IMR-90 (cell line): ENCODE measurements around the gene CLDN2. TPM values are rescaled to one million over a fixed set of nuclear protein-coding genes. Genes with fewer than 3 reads are reported as not detected.

ENCODE experiments used
- ATAC-seq: fragments of 200-7000 bp; cut with Tn5 transposase; 2 replicates; pipeline ENCODE4 v1.9.1; 2020; ENCODE audit warnings: low read depth, mild to moderate bottlenecking, moderate library complexity
- BruUV-seq: library from RNA; stranded (reverse); fragments of 400-500 nt; replicated peaks from 2 replicates; lab custom pipeline; 2021; lab: Mats Ljungman, UMichigan
- CTCF ChIA-PET: fragments of 300-600 bp; formaldehyde crosslinking; extraction: SDS; loops from one replicate; lab custom pipeline; 2021; ENCODE audit warnings: antibody characterized with exemption; lab: Yijun Ruan, JAX
- POLR2A ChIA-PET: fragments of 300-600 bp; sonication (Branson Sonifier 250); formaldehyde crosslinking; loops from one replicate; lab custom pipeline; 2022; ENCODE audit warnings: antibody characterized with exemption; ENCODE audit not compliant: unreplicated experiment; lab: Charles Lee
- DNase-seq: peaks from one replicate; pipeline ENCODE4 v3.0.0; 2013
- H2AFZ ChIP-seq: replicated peaks from 2 replicates; pipeline ENCODE3; 2013; ENCODE audit warnings: low read length, mild to moderate bottlenecking; ENCODE audit not compliant: poor library complexity
- H2AK5ac ChIP-seq: 2 replicates; pipeline ENCODE4 v1.6.1; 2013; ENCODE audit warnings: low read depth, low read length, inconsistent platforms
- H2AK9ac ChIP-seq: replicated peaks from 2 replicates; pipeline ENCODE3; 2013; ENCODE audit warnings: mild to moderate bottlenecking, low read depth, low read length, moderate library complexity; ENCODE audit not compliant: poor library complexity
- H2BK120ac ChIP-seq: 2 replicates; pipeline ENCODE4 v1.6.1; 2013; ENCODE audit warnings: low read depth, low read length, inconsistent platforms
- H2BK15ac ChIP-seq: 3 replicates; pipeline ENCODE4 v1.6.1; 2013; ENCODE audit warnings: low read depth, low read length, inconsistent platforms
- H2BK20ac ChIP-seq: 2 replicates; pipeline ENCODE4 v1.6.1; 2013; ENCODE audit warnings: low read depth, mild to moderate bottlenecking, inconsistent platforms, low read length, moderate library complexity
- H2BK5ac ChIP-seq: 2 replicates; pipeline ENCODE4 v1.6.1; 2013; ENCODE audit warnings: mild to moderate bottlenecking, low read depth, low read length, inconsistent platforms; ENCODE audit not compliant: poor library complexity, severe bottlenecking
- H3K14ac ChIP-seq: replicated peaks from 2 replicates; pipeline ENCODE4 v1.6.1; 2013; ENCODE audit warnings: low read depth, low read length, inconsistent platforms
- H3K18ac ChIP-seq: 2 replicates; pipeline ENCODE4 v1.6.1; 2013; ENCODE audit warnings: low read depth, low read length, control low read depth
- H3K23ac ChIP-seq: 2 replicates; pipeline ENCODE4 v1.6.1; 2013; ENCODE audit warnings: low read depth, low read length, inconsistent platforms
- H3K27ac ChIP-seq: 2 replicates; pipeline ENCODE4 v1.5.1; 2013; ENCODE audit warnings: mild to moderate bottlenecking, control low read depth, low read length; ENCODE audit not compliant: insufficient read depth
- H3K27me3 ChIP-seq: 2 replicates; pipeline ENCODE4 v1.6.1; 2013; ENCODE audit warnings: low read length; ENCODE audit not compliant: control insufficient read depth, insufficient read depth
- H3K36me3 ChIP-seq: 2 replicates; pipeline ENCODE4 v1.6.1; 2013; ENCODE audit warnings: low read length, mixed read lengths; ENCODE audit not compliant: control insufficient read depth, insufficient read depth
- H3K4ac ChIP-seq: 2 replicates; pipeline ENCODE4 v1.6.1; 2013; ENCODE audit warnings: low read depth, low read length, inconsistent platforms
- H3K4me1 ChIP-seq: 2 replicates; pipeline ENCODE4 v1.6.1; 2013; ENCODE audit warnings: low read length, mixed read lengths; ENCODE audit not compliant: control insufficient read depth, insufficient read depth
- H3K4me2 ChIP-seq: 2 replicates; pipeline ENCODE4 v1.6.1; 2013; ENCODE audit warnings: low read depth, mild to moderate bottlenecking, control low read depth, low read length, moderate library complexity
- H3K4me3 ChIP-seq: 2 replicates; pipeline ENCODE4 v1.5.1; 2013; ENCODE audit warnings: low read depth, mild to moderate bottlenecking, control low read depth, low read length, moderate library complexity; ENCODE audit not compliant: insufficient read depth
- H3K56ac ChIP-seq: 2 replicates; pipeline ENCODE4 v1.6.1; 2013; ENCODE audit warnings: low read length, inconsistent platforms; ENCODE audit not compliant: insufficient read depth; ENCODE audit errors: extremely low read depth
- H3K79me1 ChIP-seq, 2 experiments: 2 replicates each; pipeline ENCODE4 v1.6.1; 2013; ENCODE audit warnings: low read length in 2 of 2, inconsistent platforms in 1 of 2, low read depth in 1 of 2
- H3K9ac ChIP-seq: 2 replicates; pipeline ENCODE4 v1.6.1; 2013; ENCODE audit warnings: low read depth, low read length, control low read depth
- H3K9me1 ChIP-seq: 2 replicates; pipeline ENCODE4 v1.6.1; 2013; ENCODE audit warnings: low read length, inconsistent platforms; ENCODE audit not compliant: insufficient read depth
- H3K9me3 ChIP-seq: 2 replicates; pipeline ENCODE4 v1.6.1; 2013; ENCODE audit warnings: low read length; ENCODE audit not compliant: control insufficient read depth, insufficient read depth
- H4K20me1 ChIP-seq: 2 replicates; pipeline ENCODE4 v1.6.1; 2013; ENCODE audit warnings: low read length, inconsistent platforms; ENCODE audit not compliant: insufficient read depth
- H4K5ac ChIP-seq: 2 replicates; pipeline ENCODE4 v1.6.1; 2013; ENCODE audit warnings: mild to moderate bottlenecking, low read depth, low read length, control low read depth
- H4K8ac ChIP-seq, 2 experiments: 2 replicates each; pipeline ENCODE4 v1.6.1; 2013; ENCODE audit warnings: low read depth in 2 of 2, low read length in 2 of 2, control low read depth in 1 of 2, inconsistent platforms in 1 of 2
- H4K91ac ChIP-seq: 2 replicates; pipeline ENCODE4 v1.6.1; 2013; ENCODE audit warnings: low read depth, low read length, inconsistent platforms; ENCODE audit not compliant: insufficient read depth
- MAZ ChIP-seq: IDR thresholded peaks from 2 replicates; pipeline ENCODE4 v1.6.1; 2012; ENCODE audit warnings: low read depth, mild to moderate bottlenecking, low read length, improper control_type of control experiment, moderate library complexity, borderline replicate concordance
- WGBS, 2 experiments: methylation state at CpG; one replicate each; pipeline versions ENCODE4 v1.1.5 to v1.1.7; 2013; ENCODE audit warnings: missing lambda C conversion rate in 2 of 2; ENCODE audit not compliant: insufficient read length in 1 of 2; ENCODE audit errors: extremely low coverage in 2 of 2; 5-methylcytosine and 5-hydroxymethylcytosine counted together
- dilution Hi-C: fragments of 300-500 bp; cut with HindIII; formaldehyde crosslinking; loops from one replicate; pipeline ENCODE4 v1.14.3; 2018; ENCODE audit warnings: low sequenced_read_pairs; ENCODE audit not compliant: unreplicated experiment
- in situ Hi-C: fragments of 300-500 bp; cut with MboI; formaldehyde crosslinking; loops from 3 replicates; pipeline ENCODE4 v1.14.3; 2019; ENCODE audit warnings: low sequenced_read_pairs, inconsistent platforms, mixed read lengths
- intact Hi-C: fragments of 100-400 bp; cut with micrococcal nuclease; formaldehyde crosslinking; loops from 2 replicates; pipeline ENCODE4 v1.10.0; 2022
- polyA plus RNA-seq, 3 experiments: library from polyadenylated mRNA; depleted of rRNA; stranded (reverse); fragments of >200 nt; gene quantifications; 2 replicates each; pipeline ENCODE4 v1.2.3, GENCODE V29; 2012; ENCODE audit warnings: low replicate concordance in 1 of 3
- total RNA-seq: library from RNA; depleted of rRNA; stranded (reverse); fragments of >200 nt; gene quantifications from 2 replicates; pipeline ENCODE4 v1.2.3, GENCODE V29; 2012

The CLDN2 gene
- total and polyA plus RNA-seq, 2 of the 4 experiments (the other 2 are of a cell fraction) = 0.03 TPM; not detected in 1

DNA sequence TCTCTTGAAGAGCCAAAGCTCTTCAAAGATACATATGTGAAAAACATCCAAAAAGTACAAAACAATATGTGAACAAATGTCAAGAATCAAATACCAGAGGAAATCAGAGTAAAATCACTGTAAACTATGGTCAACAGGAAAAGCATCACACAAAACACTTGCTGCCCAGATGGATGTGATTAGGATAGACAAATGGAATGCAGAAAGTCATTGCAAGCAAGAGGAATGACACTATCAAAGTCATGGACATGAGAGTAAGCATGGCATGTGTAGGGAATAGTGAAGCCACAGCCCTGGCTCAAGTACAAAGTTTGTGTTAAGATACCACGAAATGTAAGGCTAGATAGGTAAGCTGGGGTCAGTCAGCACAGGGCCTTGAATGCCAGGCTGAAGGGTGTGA is 37.7 kb downstream of the CLDN2 start:
- BruUV-seq = no TSS peak
- H4K91ac ChIP-seq = no peak overlapping the region
- dilution Hi-C loops = no loop called here
- peaks cover 8% of the 10 kb centered on the region for H3K36me3 ChIP-seq
- DNase-seq = peak; percentile 3
- no peak overlapping the region for H2AFZ ChIP-seq
- no peak overlapping the region for H2BK15ac ChIP-seq
- no peak overlapping the region for H3K23ac ChIP-seq
- H3K18ac ChIP-seq = no peak overlapping the region
- H3K9me3 ChIP-seq = no peaks in the 10 kb centered on the region
- no peak overlapping the region for H2BK120ac ChIP-seq
- 0 out of 2 replicates have a peak, but pooled peaks cover 3% of the 10 kb centered on the region for H3K27me3 ChIP-seq
- 29% methylated on average over 1 of the region's 1 CpG; no CpG with 5 or more reads in 1 of the 2 experiments for WGBS, 2 experiments
- H3K4ac ChIP-seq = no peak overlapping the region
- no peaks in the 10 kb centered on the region for H3K79me1 ChIP-seq
- no peak overlapping the region for H3K4me3 ChIP-seq
- peaks cover 5% of the 10 kb centered on the region; the same call in 1 of the 2 replicates for H3K4me1 ChIP-seq
- H4K20me1 ChIP-seq = no peaks in the 10 kb centered on the region
- H3K4me2 ChIP-seq = no peak overlapping the region
- H3K27ac ChIP-seq = no peak overlapping the region
- intact Hi-C loops = no loop called here
- H4K8ac ChIP-seq = no peak overlapping the region
- TF ChIP-seq MAZ = no peak
- CTCF ChIA-PET = no interaction called here
- no peak overlapping the region for H4K5ac ChIP-seq
- no peak for ATAC-seq
- no peak overlapping the region for H2BK5ac ChIP-seq
- POLR2A ChIA-PET = no interaction called here
- no peaks in the 10 kb centered on the region for H3K9me1 ChIP-seq
- H2BK20ac ChIP-seq = no peak overlapping the region
- H3K14ac ChIP-seq = no peak overlapping the region
- in situ Hi-C loops = no loop called here
- no peak overlapping the region for H3K56ac ChIP-seq
- no peak overlapping the region for H2AK5ac ChIP-seq
- no peak overlapping the region for H2AK9ac ChIP-seq
- H3K9ac ChIP-seq = no peak overlapping the region
